ENCODE results near the gene ADAMTS9.
A peak's percentile ranks its signal among the peaks of the same experiment; 100 is the strongest.

The ADAMTS9 gene

GRCh38 chr3:64717411-64717810, 29.6 kb upstream of the ADAMTS9 start:
- no peaks in the 10 kb centered on the region for H3K9me3 ChIP-seq (ENCODE audit: control insufficient read depth in 1 of 2, low read length in 2 of 2)
- H3K4me3 ChIP-seq (ENCODE audit: low read depth in 1 of 2, low read length in 2 of 2), result no peak overlapping the region
- no peaks in the 10 kb centered on the region for H3K36me3 ChIP-seq (ENCODE audit: control insufficient read depth in 1 of 2, insufficient read depth in 2 of 2, low read length in 2 of 2)
- H3K9ac ChIP-seq (ENCODE audit: low read depth in 1 of 2, low read length in 2 of 2), result no peak overlapping the region
- no peaks in the 10 kb centered on the region for H3K27me3 ChIP-seq (ENCODE audit: control insufficient read depth in 1 of 2, insufficient read depth in 2 of 2, low read length in 2 of 2)
- no peaks in the 10 kb centered on the region for H3K4me1 ChIP-seq (ENCODE audit: control insufficient read depth in 1 of 2, insufficient read depth in 2 of 2, low read length in 2 of 2)
- no peak overlapping the region for H3K27ac ChIP-seq (ENCODE audit: low read depth, low read length)

- no peak overlapping the region for H3K9ac ChIP-seq (ENCODE audit: low read depth in 1 of 2, low read length in 2 of 2)
- no peaks in the 10 kb centered on the region for H3K9me3 ChIP-seq (ENCODE audit: control insufficient read depth in 1 of 2, low read length in 2 of 2)
- H3K27me3 ChIP-seq (ENCODE audit: control insufficient read depth in 1 of 2, insufficient read depth in 2 of 2, low read length in 2 of 2), result no peaks in the 10 kb centered on the region
- no peak overlapping the region for H3K4me3 ChIP-seq (ENCODE audit: low read depth in 1 of 2, low read length in 2 of 2)
- no peaks in the 10 kb centered on the region for H3K4me1 ChIP-seq (ENCODE audit: control insufficient read depth in 1 of 2, insufficient read depth in 2 of 2, low read length in 2 of 2)
- no peaks in the 10 kb centered on the region for H3K36me3 ChIP-seq (ENCODE audit: control insufficient read depth in 1 of 2, insufficient read depth in 2 of 2, low read length in 2 of 2)
- H3K27ac ChIP-seq (ENCODE audit: low read depth, low read length), result no peak overlapping the region
Observed at GRCh38 chr3:64716110-64716710, 28.4 kb upstream of the ADAMTS9 start.

- no peak overlapping the region for H3K27ac ChIP-seq (ENCODE audit: low read depth, low read length)
- H3K4me3 ChIP-seq (ENCODE audit: low read depth in 1 of 2, low read length in 2 of 2), result no peak overlapping the region
- no peaks in the 10 kb centered on the region for H3K4me1 ChIP-seq (ENCODE audit: control insufficient read depth in 1 of 2, insufficient read depth in 2 of 2, low read length in 2 of 2)
- H3K9me3 ChIP-seq (ENCODE audit: control insufficient read depth in 1 of 2, low read length in 2 of 2), result no peaks in the 10 kb centered on the region
- no peaks in the 10 kb centered on the region for H3K27me3 ChIP-seq (ENCODE audit: control insufficient read depth in 1 of 2, insufficient read depth in 2 of 2, low read length in 2 of 2)
- H3K9ac ChIP-seq (ENCODE audit: low read depth in 1 of 2, low read length in 2 of 2), result no peak overlapping the region
- no peaks in the 10 kb centered on the region for H3K36me3 ChIP-seq (ENCODE audit: control insufficient read depth in 1 of 2, insufficient read depth in 2 of 2, low read length in 2 of 2)
Observed at GRCh38 chr3:64715211-64715982, 27.6 kb upstream of the ADAMTS9 start.

GRCh38 chr3:64708456-64708855, 20.7 kb upstream of the ADAMTS9 start:
- Histone ChIP-seq H3K9me3 (ENCODE audit: control insufficient read depth in 1 of 2, low read length in 2 of 2) (no peaks in the 10 kb centered on the region), H3K36me3 (ENCODE audit: control insufficient read depth in 1 of 2, insufficient read depth in 2 of 2, low read length in 2 of 2) (no peaks in the 10 kb centered on the region), H3K9ac (ENCODE audit: low read depth in 1 of 2, low read length in 2 of 2) (no peak overlapping the region), H3K27me3 (ENCODE audit: control insufficient read depth in 1 of 2, insufficient read depth in 2 of 2, low read length in 2 of 2) (no peaks in the 10 kb centered on the region), H3K4me3 (ENCODE audit: low read depth in 1 of 2, low read length in 2 of 2) (no peak overlapping the region), H3K27ac (ENCODE audit: low read depth, low read length) (no peak overlapping the region), H3K4me1 (ENCODE audit: control insufficient read depth in 1 of 2, insufficient read depth in 2 of 2, low read length in 2 of 2) (no peaks in the 10 kb centered on the region)

- H3K36me3 ChIP-seq (ENCODE audit: control insufficient read depth in 1 of 2, insufficient read depth in 2 of 2, low read length in 2 of 2), result no peaks in the 10 kb centered on the region
- no peak overlapping the region for H3K4me3 ChIP-seq (ENCODE audit: low read depth in 1 of 2, low read length in 2 of 2)
- H3K4me1 ChIP-seq (ENCODE audit: control insufficient read depth in 1 of 2, insufficient read depth in 2 of 2, low read length in 2 of 2), result peaks cover 0 to 3% of the 10 kb centered on the region in 2 donors
- H3K9ac ChIP-seq (ENCODE audit: low read depth in 1 of 2, low read length in 2 of 2), result no peak overlapping the region
- no peaks in the 10 kb centered on the region for H3K9me3 ChIP-seq (ENCODE audit: control insufficient read depth in 1 of 2, low read length in 2 of 2)
- H3K27ac ChIP-seq (ENCODE audit: low read depth, low read length), result no peak overlapping the region
- H3K27me3 ChIP-seq (ENCODE audit: control insufficient read depth in 1 of 2, insufficient read depth in 2 of 2, low read length in 2 of 2), result no peaks in the 10 kb centered on the region
Observed at GRCh38 chr3:64705946-64706345, 18.1 kb upstream of the ADAMTS9 start.

- Histone ChIP-seq H3K36me3 (ENCODE audit: control insufficient read depth in 1 of 2, insufficient read depth in 2 of 2, low read length in 2 of 2) (no peaks in the 10 kb centered on the region), H3K9me3 (ENCODE audit: control insufficient read depth in 1 of 2, low read length in 2 of 2) (no peaks in the 10 kb centered on the region), H3K27ac (ENCODE audit: low read depth, low read length) (no peak overlapping the region), H3K4me3 (ENCODE audit: low read depth in 1 of 2, low read length in 2 of 2) (no peak overlapping the region), H3K9ac (ENCODE audit: low read depth in 1 of 2, low read length in 2 of 2) (no peak overlapping the region), H3K4me1 (ENCODE audit: control insufficient read depth in 1 of 2, insufficient read depth in 2 of 2, low read length in 2 of 2) (no peaks in the 10 kb centered on the region), H3K27me3 (ENCODE audit: control insufficient read depth in 1 of 2, insufficient read depth in 2 of 2, low read length in 2 of 2) (no peaks in the 10 kb centered on the region)
Observed at GRCh38 chr3:64696896-64697295, 9.1 kb upstream of the ADAMTS9 start.

- no peak overlapping the region for H3K9ac ChIP-seq (ENCODE audit: low read depth in 1 of 2, low read length in 2 of 2)
- H3K27me3 ChIP-seq (ENCODE audit: control insufficient read depth in 1 of 2, insufficient read depth in 2 of 2, low read length in 2 of 2), result no peaks in the 10 kb centered on the region
- no peak overlapping the region for H3K4me3 ChIP-seq (ENCODE audit: low read depth in 1 of 2, low read length in 2 of 2)
- H3K4me1 ChIP-seq (ENCODE audit: control insufficient read depth in 1 of 2, insufficient read depth in 2 of 2, low read length in 2 of 2), result no peaks in the 10 kb centered on the region
- H3K27ac ChIP-seq (ENCODE audit: low read depth, low read length), result no peak overlapping the region
- H3K9me3 ChIP-seq (ENCODE audit: control insufficient read depth in 1 of 2, low read length in 2 of 2), result no peaks in the 10 kb centered on the region
- H3K36me3 ChIP-seq (ENCODE audit: control insufficient read depth in 1 of 2, insufficient read depth in 2 of 2, low read length in 2 of 2), result no peaks in the 10 kb centered on the region
Observed at GRCh38 chr3:64694114-64694513, 6.3 kb upstream of the ADAMTS9 start.

- H3K9ac ChIP-seq (ENCODE audit: low read depth in 1 of 2, low read length in 2 of 2), result no peak overlapping the region
- no peaks in the 10 kb centered on the region for H3K9me3 ChIP-seq (ENCODE audit: control insufficient read depth in 1 of 2, low read length in 2 of 2)
- H3K4me3 ChIP-seq (ENCODE audit: low read depth in 1 of 2, low read length in 2 of 2), result no peak overlapping the region
- no peaks in the 10 kb centered on the region for H3K36me3 ChIP-seq (ENCODE audit: control insufficient read depth in 1 of 2, insufficient read depth in 2 of 2, low read length in 2 of 2)
- no peak overlapping the region for H3K27ac ChIP-seq (ENCODE audit: low read depth, low read length)
- H3K4me1 ChIP-seq (ENCODE audit: control insufficient read depth in 1 of 2, insufficient read depth in 2 of 2, low read length in 2 of 2), result peaks cover 0 to 4% of the 10 kb centered on the region in 2 donors
- no peaks in the 10 kb centered on the region for H3K27me3 ChIP-seq (ENCODE audit: control insufficient read depth in 1 of 2, insufficient read depth in 2 of 2, low read length in 2 of 2)
Observed at GRCh38 chr3:64693031-64693430, 5.2 kb upstream of the ADAMTS9 start.

GRCh38 chr3:64691051-64691450, 3.3 kb upstream of the ADAMTS9 start:
- Histone ChIP-seq H3K4me3 (ENCODE audit: low read depth in 1 of 2, low read length in 2 of 2) (no peak overlapping the region), H3K27me3 (ENCODE audit: control insufficient read depth in 1 of 2, insufficient read depth in 2 of 2, low read length in 2 of 2) (no peaks in the 10 kb centered on the region), H3K27ac (ENCODE audit: low read depth, low read length) (no peak overlapping the region)

GRCh38 chr3:64687086-64687780, 567 bp downstream of the ADAMTS9 start:
- Histone ChIP-seq H3K9me3 (ENCODE audit: control insufficient read depth in 1 of 2, low read length in 2 of 2) (no peaks in the 10 kb centered on the region), H3K36me3 (ENCODE audit: control insufficient read depth in 1 of 2, insufficient read depth in 2 of 2, low read length in 2 of 2) (no peaks in the 10 kb centered on the region), H3K9ac (ENCODE audit: low read depth in 1 of 2, low read length in 2 of 2) (peak overlapping the region; percentile 74 to 84), H3K4me3 (ENCODE audit: low read depth in 1 of 2, low read length in 2 of 2) (peak overlapping the region; percentile 82 to 87), H3K4me1 (ENCODE audit: control insufficient read depth in 1 of 2, insufficient read depth in 2 of 2, low read length in 2 of 2) (peaks cover 16 to 18% of the 10 kb centered on the region in 2 donors), H3K27ac (ENCODE audit: low read depth, low read length) (peak overlapping the region; percentile 83), H3K27me3 (ENCODE audit: control insufficient read depth in 1 of 2, insufficient read depth in 2 of 2, low read length in 2 of 2) (no peaks in the 10 kb centered on the region)

More at GRCh38 chr3:64691051-64691450, 3.3 kb upstream of the ADAMTS9 start:
- Histone ChIP-seq H3K4me1 (ENCODE audit: control insufficient read depth in 1 of 2, insufficient read depth in 2 of 2, low read length in 2 of 2) (peaks cover 6 to 10% of the 10 kb centered on the region in 2 donors), H3K36me3 (ENCODE audit: control insufficient read depth in 1 of 2, insufficient read depth in 2 of 2, low read length in 2 of 2) (no peaks in the 10 kb centered on the region), H3K9me3 (ENCODE audit: control insufficient read depth in 1 of 2, low read length in 2 of 2) (no peaks in the 10 kb centered on the region), H3K9ac (ENCODE audit: low read depth in 1 of 2, low read length in 2 of 2) (no peak overlapping the region)

Data from duodenal mucosa (tissue), 2 donors.